ENCODE data around the gene PYGL.
A peak's percentile ranks its signal among the peaks of the same experiment; 100 is the strongest.

PYGL gene

DNA sequence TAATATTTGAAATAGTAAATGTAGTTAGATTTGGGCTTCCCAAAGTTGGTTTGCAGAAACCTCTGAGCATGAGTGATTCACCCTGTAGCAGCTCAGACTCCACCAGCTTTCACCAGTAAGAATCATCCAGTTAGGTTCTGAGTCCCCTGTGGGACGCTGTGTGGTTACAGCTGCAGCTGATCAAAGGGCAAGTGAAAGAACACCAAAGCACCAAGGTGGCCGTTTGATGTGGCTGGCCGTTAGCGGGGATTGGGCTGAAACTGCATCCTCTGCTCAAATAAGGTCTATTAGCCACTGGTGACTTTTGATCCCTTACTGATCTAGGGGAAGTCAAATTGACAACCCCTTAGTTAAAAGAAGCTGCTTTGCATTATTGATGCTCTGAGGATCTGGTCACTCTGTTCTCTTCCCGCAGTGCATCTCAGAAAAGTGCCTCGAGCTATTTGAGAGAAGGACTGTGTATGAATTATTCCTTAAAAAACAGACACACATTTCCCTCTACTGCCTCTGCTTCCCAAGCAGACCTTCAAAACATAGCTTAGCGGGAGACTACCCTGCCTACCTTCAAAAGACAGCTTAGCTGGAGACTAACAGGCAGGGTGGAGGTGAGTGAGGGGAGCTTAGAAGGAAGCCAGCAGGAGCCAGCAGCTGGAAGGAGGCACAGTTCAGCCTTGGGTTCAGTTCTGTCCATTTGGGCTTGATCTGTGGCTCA, 68.8 kb downstream of the PYGL start:
- DNase-seq (ENCODE audit: low read depth, low spot score), result peak; percentile 47

DNA sequence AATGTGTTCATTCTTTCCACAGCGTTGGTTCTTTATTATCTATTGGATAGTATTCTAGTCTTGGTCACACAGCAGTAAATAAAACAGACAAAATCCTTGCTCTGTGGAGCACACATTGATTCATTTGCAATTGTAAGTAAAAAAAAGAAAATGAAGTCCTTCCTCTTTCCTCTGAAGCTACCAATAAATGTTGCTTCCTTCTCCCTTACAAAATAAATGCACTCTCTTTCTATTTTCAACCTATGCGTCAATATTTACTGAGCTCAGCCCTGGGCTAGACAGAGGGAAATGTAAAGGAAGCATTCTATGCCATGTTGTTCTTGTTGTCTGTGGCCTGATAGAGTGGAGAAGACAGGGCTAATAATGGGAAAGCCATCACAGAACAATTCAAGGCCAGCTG, 69.5 kb downstream of the PYGL start:
- no peak for DNase-seq (ENCODE audit: low read depth, low spot score)

DNA sequence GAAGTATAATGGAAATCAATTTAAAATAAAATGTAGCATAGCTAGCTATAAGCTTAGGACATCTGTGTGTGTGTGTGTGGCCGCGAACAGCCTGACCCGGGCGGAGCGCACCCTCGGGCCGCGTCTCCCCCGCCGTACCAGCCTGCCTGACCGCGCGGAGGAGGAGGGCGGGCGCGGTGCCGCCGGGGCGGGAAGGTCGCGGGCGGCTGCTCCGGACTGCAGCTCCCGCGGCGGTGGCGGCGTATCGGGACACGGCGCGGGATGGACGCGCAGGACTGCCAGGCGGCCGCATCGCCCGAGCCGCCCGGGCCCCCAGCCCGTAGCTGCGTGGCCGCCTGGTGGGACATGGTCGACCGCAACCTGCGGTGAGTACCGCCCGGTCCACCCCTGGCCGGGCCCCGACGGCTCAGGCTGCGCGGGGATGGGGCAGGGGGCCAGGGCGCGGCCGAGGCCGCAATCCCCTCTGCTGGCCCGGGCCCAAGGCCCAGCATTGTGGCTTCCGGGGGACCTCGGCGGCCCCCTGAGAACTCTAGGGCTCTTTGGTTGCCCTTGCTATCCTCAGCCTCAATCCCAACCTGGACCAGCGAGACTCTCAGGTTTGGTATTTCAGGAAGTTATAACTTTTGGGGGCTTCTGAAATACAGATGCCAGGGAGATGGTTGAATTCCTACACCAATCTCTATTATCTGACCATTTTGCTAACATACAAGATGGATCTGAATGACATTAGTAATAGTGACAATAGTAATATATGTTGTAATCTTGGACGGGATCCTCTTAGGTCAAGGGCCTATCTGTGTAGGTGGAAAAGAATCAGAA, 72.2 kb downstream of the PYGL start, which contains the start of gene ABHD12B:
ABHD12B (plus strand) TSS at position 140 of the 819 bp plus-strand sequence; CDS start at position 262, 122 bp downstream.
- DNase-seq (ENCODE audit: low read depth, low spot score), result no peak

DNA sequence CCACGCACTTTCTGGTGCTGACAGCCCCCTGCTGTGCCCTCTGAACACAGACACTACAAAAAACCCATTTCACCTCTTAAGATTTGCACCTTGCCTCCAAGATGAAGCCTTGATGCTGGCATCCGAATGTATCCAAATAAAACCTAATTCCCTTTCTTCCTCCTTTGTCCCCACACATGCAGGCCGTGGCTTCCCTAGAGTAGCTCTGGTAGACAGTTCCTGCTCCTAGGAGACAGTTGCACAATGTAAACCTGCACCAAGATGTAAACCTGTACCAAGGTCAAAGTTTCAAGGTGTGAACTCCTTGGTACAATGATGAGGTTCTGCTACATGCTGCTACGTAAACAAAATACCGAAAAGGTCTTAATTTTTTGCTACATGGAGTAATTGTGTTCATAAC, 73.1 kb downstream of the PYGL start:
- no peak for DNase-seq (ENCODE audit: low read depth, low spot score)

DNA sequence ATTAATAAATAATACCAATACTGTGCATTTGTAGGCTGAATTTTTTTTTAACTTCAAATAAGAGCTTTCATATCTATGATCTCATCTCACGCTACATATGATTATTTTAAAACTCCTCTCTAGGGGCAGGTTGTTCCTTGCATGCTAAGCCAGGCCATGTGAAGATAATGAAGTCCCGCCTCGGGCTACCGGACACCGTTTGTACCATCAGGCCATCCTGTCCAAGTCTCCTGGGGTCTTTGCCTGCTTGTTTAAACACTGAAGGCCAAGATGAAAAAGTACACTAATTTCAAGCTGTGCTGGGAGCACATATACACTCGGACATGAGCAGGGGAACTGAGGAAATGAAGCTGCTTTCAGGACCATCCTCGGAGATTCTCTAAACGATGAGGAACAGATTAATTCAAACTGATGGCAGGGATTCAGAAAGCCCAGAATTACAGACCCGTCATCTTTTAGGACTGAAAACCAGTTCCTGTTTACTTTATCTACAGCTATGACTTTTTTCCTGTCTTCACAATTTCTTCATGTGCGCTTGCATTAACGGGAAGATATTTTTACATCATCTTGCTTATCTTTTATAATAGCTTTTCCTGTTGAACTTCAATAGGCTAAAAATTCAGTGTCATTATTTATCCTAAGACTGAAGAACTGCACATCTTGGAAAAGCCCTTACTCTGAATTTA, 78.7 kb downstream of the PYGL start:
- DNase-seq (ENCODE audit: low read depth, low spot score), result no peak

DNA sequence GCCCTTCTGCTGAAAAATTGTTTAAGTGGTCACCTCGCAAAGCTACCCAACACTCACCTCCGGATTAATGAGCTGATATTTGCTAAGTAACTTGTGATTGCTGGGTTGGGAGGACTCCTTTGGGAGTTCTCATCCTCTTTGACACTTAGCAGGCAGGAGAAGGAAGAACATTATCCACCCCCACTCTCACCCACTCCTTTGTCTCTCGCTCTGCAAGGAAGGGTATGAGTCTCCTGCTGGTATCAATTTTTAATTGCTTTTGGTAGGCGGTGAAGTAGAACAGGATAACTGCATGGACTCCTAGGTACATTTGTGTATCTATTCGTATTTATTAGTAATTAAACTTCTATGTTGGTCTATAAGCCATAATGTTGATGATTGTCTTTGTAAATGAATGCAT, 79.3 kb downstream of the PYGL start:
- no peak for DNase-seq (ENCODE audit: low read depth, low spot score)

DNA sequence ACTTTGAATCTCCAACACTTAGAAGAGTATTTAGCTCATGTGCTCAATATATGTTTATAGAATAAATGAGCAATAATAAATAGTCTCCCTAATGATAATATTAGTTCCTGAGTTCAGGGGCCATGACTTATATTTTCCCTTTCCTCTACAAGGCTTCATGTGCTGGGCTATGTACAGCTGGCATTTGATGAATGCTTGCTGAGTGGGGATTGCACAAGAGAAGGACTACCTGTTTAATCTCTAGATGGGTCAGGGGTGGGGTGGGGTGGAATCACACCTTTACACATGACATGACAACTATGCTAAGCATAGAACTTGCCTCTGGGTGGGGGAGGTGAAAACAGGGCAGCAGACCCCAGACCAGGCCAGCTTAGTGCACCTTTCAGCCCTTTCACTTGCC, 80.0 kb downstream of the PYGL start:
- no peak for DNase-seq (ENCODE audit: low read depth, low spot score)

DNA sequence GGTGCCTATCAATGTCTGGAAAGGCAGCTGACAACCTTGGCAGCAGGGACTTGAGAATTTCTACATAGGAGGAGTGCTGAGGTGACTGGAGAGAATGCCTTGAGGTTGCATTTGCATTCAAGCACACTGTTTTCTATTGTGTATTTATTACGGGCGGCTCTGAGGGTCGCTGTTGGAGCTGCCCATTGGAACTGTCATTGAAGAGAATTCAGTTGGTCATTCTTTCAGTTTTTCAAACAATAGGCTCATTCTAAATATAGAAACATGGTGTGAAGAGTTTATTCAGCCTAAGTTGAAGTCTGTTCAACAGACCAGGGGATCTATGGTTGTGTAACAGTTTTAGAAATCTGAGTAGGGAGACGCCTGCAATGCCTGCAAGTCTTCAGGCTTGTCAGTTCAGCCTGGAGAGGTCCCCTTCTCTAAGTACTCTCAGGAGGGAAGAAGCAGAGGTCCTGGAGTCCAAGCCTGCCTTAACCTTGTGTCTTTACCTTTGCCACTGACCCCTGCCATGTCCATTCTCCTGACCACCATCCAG, 82.2 kb downstream of the PYGL start:
- DNase-seq (ENCODE audit: low read depth, low spot score), result no peak

DNA sequence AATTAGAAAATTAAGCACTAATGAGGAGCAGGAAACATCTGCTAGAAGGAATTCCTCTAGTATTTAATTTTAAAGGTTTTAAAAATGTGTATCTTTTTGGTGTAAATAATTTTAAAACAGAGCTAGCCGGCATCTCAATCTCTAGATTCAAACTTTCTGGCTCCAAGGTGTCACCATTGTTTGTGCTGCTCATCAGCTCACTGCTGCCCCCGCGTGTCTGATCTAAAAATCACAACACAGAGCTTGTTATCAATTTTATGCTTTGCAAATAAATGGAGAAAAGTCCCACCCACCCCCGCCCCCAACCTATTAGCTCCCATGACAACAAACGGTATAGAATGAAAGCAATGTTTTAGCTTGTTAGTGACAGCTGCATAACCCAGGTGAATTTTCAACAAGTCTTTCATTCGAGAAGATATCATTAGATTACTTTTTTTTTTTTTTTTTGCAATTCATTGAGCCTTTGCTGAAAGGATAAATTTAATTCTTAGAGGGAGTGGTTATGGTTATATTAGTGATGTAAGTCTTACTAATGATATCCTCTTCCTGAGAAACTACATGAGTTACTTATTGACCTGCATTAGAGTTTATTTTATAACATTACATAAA, 83.7 kb downstream of the PYGL start:
- DNase-seq (ENCODE audit: low read depth, low spot score), result no peak

DNA sequence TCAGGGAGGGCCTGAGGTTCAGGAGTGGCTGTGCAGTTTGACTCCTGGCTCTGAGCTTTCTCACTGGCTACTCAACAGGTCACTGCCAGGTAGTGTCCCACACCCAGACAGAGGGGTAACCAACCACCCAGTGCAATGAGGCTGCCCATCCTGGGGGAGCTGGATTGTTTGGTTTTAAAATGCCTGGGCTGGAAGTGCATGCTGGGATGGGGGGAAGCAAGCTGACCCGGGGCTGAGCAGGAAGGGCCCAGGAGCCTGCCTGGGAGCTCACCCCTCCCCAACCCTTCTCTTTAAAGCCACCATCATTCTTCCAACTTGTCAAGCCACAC, 85.0 kb downstream of the PYGL start:
- DNase-seq (ENCODE audit: low read depth, low spot score), result no peak

DNA sequence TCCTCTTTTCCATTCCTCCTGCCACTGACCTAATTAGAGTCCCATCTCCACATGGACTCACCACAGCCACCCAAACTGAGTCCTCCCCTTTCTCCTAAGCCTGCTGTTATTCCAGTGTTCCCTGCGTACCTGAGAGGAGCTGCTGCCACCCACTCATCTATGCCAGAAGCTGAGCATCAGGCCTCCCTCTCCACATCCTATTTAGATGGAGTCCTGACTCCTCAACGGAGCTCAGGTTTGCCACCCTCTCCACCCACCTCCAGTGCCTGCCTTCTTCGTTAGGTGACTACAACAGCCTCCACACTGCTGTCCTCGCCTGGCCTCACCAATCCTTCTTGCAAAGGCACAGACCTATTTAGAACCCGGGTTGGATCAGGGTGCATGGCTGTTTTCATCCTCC, 87.6 kb downstream of the PYGL start:
- no peak for DNase-seq (ENCODE audit: low read depth, low spot score)

DNA sequence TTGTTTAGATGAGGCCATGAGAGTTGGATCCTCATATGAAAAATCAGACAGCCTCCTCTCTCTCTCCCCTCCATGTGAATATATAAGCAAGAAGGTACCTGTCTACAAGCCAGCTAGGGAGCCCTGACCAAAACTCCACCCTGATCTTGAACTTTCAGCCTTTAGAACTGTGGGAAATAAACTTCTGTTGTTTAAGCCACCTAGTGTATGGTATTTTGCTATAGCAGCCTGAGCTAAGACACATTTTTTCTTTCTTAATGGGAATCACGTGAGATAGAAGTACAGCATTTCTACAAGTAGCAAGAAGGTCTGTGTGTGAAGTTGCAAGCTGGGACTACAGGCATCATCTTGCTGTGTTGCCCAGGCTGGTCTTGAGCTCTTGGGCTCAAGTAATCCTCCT, 88.7 kb downstream of the PYGL start:
- DNase-seq (ENCODE audit: low read depth, low spot score), result no peak
